Measurements from ENCODE around the gene RNF41.

Gene RNF41

GRCh38 chr12:56255671-56256070 lies 33.9 kb upstream of the RNF41 start:
- no peak for DNase-seq (ENCODE audit: low spot score)
- TF ChIP-seq, protein P1, sequence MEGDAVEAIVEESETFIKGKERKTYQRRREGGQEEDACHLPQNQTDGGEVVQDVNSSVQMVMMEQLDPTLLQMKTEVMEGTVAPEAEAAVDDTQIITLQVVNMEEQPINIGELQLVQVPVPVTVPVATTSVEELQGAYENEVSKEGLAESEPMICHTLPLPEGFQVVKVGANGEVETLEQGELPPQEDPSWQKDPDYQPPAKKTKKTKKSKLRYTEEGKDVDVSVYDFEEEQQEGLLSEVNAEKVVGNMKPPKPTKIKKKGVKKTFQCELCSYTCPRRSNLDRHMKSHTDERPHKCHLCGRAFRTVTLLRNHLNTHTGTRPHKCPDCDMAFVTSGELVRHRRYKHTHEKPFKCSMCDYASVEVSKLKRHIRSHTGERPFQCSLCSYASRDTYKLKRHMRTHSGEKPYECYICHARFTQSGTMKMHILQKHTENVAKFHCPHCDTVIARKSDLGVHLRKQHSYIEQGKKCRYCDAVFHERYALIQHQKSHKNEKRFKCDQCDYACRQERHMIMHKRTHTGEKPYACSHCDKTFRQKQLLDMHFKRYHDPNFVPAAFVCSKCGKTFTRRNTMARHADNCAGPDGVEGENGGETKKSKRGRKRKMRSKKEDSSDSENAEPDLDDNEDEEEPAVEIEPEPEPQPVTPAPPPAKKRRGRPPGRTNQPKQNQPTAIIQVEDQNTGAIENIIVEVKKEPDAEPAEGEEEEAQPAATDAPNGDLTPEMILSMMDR (IDR thresholded peaks at IDR 0.05; ENCODE audit: extremely low read depth, missing control alignments): no peak

GRCh38 chr12:56253091-56253490 lies 31.4 kb upstream of the RNF41 start:
- DNase-seq (ENCODE audit: low spot score): no peak
- TF ChIP-seq, protein P1 (IDR thresholded peaks at IDR 0.05; ENCODE audit: extremely low read depth, missing control alignments): no peak

DNA sequence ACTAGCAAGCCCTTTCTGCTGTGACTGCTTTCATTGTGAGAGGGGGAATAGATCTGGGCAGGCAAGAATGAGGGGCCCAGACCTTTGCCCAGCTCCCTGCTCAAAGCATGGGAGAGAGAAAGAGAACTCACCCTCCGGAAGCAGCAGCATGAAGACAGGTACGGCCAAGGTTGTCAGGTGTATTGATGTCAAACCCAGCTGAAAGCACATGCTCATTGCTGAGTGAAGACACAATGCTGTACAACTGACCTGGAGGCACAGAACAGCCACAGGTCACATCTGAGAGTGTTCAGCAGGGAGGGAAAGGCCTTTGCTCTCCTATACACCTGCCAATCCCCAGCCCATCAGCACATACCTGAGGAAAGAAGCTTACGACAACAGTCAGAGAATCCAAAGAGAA lies 30.9 kb upstream of the RNF41 start:
- no peak for DNase-seq (ENCODE audit: low spot score)
- TF ChIP-seq, protein P1 (IDR thresholded peaks at IDR 0.05; ENCODE audit: extremely low read depth, missing control alignments): no peak

DNA sequence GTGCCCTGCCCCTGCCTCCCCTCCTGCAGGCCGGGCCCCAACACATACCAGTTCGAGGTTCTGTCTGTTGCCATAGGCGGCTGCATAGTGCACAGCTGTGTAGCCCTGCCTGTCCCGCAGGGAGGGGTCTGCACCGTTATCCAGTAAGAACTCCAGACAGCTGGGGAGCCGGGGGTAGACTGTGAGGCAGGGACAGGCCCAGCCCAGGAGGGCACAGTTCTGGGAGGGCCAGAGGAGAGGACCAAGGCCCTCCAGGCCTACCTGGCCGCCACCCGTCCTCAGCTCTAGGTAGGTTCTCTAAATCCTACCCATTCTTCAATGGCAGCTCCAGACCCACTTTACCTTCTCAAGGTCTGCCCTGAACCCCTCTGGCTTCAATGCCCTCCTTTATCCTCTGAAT lies 27.0 kb upstream of the RNF41 start:
- no peak for DNase-seq (ENCODE audit: low spot score)
- TF ChIP-seq, protein P1 (IDR thresholded peaks at IDR 0.05; ENCODE audit: extremely low read depth, missing control alignments): no peak

GRCh38 chr12:56247923-56248322 lies 26.2 kb upstream of the RNF41 start:
- DNase-seq (ENCODE audit: low spot score): no peak
- TF ChIP-seq, protein P1 (IDR thresholded peaks at IDR 0.05; ENCODE audit: extremely low read depth, missing control alignments): no peak

DNA sequence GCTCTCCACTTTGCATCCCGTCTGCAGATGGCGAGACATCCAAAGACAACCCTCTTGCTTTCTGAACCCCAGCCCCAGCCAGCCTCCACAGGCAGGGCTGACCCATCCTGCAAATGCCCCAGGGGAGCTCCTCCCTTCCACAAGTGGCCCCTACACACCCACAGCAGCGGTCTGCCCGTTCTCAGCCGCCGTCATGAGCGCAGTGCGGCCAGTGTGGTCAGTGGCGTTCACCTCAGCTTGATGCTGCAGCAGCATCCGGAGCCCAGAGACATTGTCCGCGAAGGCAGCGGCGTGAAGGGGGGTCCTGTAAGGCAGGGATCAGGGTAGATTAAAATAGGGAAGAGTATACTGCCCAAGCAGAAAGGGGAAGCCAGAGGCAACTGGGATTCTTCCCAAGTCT lies 22.8 kb upstream of the RNF41 start:
- DNase-seq (ENCODE audit: low spot score): no peak
- TF ChIP-seq, protein P1 (IDR thresholded peaks at IDR 0.05; ENCODE audit: extremely low read depth, missing control alignments): no peak

DNA sequence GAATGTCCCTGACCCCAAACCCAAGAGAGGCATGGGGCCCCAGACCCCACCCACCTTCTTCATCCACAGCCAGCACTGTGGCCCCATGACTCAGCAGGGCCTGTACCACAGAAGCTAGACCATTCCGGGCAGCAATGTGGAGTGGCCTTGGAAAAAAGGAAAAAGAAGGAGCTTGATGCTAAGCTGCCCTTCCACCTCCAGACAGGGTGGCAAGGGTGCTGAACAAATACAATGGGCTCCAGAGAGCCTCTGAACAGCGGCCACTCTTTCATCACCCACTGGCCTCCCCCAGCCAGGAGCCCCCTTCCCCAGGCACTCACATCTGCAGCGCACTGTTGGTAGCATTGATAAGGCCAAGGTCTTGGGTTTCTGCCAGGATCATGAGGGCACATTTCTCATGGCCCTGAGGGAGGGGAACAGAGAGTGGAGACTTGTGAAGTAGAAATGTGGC lies 22.0 kb upstream of the RNF41 start:
- TF ChIP-seq, protein P1 (IDR thresholded peaks at IDR 0.05; ENCODE audit: extremely low read depth, missing control alignments): no peak
- DNase-seq (ENCODE audit: low spot score): no peak
